Colon (tissue), 2 donors: ENCODE data around the gene TOM1.

Experiments used
- FAIRE-seq: peaks from 2 replicates; lab custom pipeline; 2012; peaks lifted over from hg19 to GRCh38; lab: Jason Lieb, UNC
- donor health status: control.
- donor health status: control.

The TOM1 gene

DNA sequence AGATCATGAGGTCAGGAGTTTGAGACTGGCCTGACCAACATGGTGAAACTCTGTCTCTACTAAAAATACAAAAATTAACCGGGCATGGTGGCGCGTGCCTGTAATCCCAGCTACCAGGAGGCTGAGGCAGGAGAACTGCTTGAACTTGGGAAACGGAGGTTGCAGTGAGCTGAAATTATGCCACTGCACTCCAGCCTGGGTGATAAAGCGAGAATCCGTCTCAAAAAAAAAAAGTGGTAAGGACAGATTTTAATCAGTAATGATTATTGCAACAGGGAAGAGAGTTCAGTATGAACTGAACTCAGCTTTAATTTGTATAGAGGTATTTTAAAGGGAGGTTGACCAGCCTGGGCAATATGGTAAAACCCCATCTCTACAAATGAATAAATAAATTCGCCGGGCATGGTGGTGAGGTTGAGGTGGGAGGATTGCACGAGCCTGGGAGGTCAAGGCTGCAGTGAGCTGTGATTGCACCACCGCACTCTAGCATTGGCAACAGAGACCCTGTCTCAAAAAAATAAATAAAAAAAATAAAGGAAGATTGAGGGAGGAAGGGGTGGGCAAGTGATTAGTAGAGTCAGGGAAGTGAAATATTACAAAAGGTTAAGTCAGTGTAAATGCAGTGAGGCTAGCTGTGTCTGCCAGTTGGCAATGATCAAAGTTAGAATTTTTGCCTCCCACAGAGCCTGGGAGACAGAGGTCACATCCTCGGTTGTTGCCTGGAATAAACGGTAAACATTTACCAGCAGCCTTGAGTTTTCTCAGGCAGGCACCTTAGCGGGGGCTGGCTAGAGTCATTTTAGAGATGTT, 97.6 kb downstream of the TOM1 start:
- FAIRE-seq = no peak
